Hematopoietic multipotent progenitor cell treated with erythropoietin and hydrocortisone succinate and interleukin-3 and kit ligand, for 8 days (in vitro differentiated cells): ENCODE measurements around the gene AHCTF1.
A peak's percentile ranks its signal among the peaks of the same experiment; 100 is the strongest.

ENCODE experiments used
- DNase-seq: peaks from one replicate; pipeline ENCODE4 v3.0.0-alpha.2; 2015

Gene AHCTF1

GRCh38 chr1:246931549-246932365, at the start of gene AHCTF1:
Gene AHCTF1 (minus strand): TSS chr1:246931948. CDS start chr1:246918370, 13,578 bp downstream.
- DNase-seq: peak; percentile 97

GRCh38 chr1:246978785-246979184, 47.0 kb upstream of the AHCTF1 start:
- DNase-seq: no peak

- no peak for DNase-seq
Observed at GRCh38 chr1:246978281-246978680, 46.5 kb upstream of the AHCTF1 start.

- DNase-seq: no peak
Observed at GRCh38 chr1:246971969-246972368, 40.2 kb upstream of the AHCTF1 start.

GRCh38 chr1:246971090-246971721, 39.5 kb upstream of the AHCTF1 start:
- DNase-seq: peak; percentile 55

- no peak for DNase-seq
Observed at GRCh38 chr1:246969621-246970020, 37.9 kb upstream of the AHCTF1 start.

GRCh38 chr1:246966502-246966901, 34.8 kb upstream of the AHCTF1 start:
- DNase-seq: no peak

- DNase-seq: peak; percentile 80
Observed at GRCh38 chr1:246959944-246960693, 28.4 kb upstream of the AHCTF1 start.

- DNase-seq: no peak
Observed at GRCh38 chr1:246954126-246954525, 22.4 kb upstream of the AHCTF1 start.

- DNase-seq: no peak
Observed at GRCh38 chr1:246951413-246951812, 19.7 kb upstream of the AHCTF1 start.

GRCh38 chr1:246949956-246950355, 18.2 kb upstream of the AHCTF1 start:
- DNase-seq: no peak

GRCh38 chr1:246947255-246947654, 15.5 kb upstream of the AHCTF1 start:
- no peak for DNase-seq

GRCh38 chr1:246946366-246946765, 14.6 kb upstream of the AHCTF1 start:
- no peak for DNase-seq

GRCh38 chr1:246934765-246935164, 3.0 kb upstream of the AHCTF1 start:
- no peak for DNase-seq

- DNase-seq: no peak
Observed at GRCh38 chr1:246933893-246934292, 2.1 kb upstream of the AHCTF1 start.

- DNase-seq: no peak
Observed at GRCh38 chr1:246932366-246932700, 585 bp upstream of the AHCTF1 start.

- peak; percentile 75 for DNase-seq
Observed at GRCh38 chr1:246930830-246931548, 759 bp downstream of the AHCTF1 start.

- no peak for DNase-seq
Observed at GRCh38 chr1:246925997-246926626, 5.6 kb downstream of the AHCTF1 start.

- no peak for DNase-seq
Observed at GRCh38 chr1:246923900-246924299, 7.8 kb downstream of the AHCTF1 start.

GRCh38 chr1:246923482-246923881, 8.3 kb downstream of the AHCTF1 start:
- no peak for DNase-seq

- DNase-seq: no peak
Observed at GRCh38 chr1:246921481-246921880, 10.3 kb downstream of the AHCTF1 start.

GRCh38 chr1:246919902-246920301, 11.8 kb downstream of the AHCTF1 start:
- DNase-seq: no peak
